Ureter (tissue), 1 donor: Measurements from ENCODE around the gene LRRC56. TPM values are rescaled to one million over a fixed set of nuclear protein-coding genes. Genes with fewer than 3 reads are reported as not detected.
"Not testable (repeated sequence)": the region's sequence is repeated elsewhere in the genome, so short reads cannot be mapped to it uniquely, and the experiment has no call there.

ENCODE experiments used
- DNase-seq: peaks from one replicate; pipeline ENCODE4 v3.0.0-alpha.2; 2020; ENCODE audit warnings: low spot score
- total RNA-seq: library from RNA; stranded (reverse); gene quantifications from one replicate; pipeline ENCODE4 v1.2.4, GENCODE V29; 2023
- donor health status: DM: yes; HTN: yes; CAD: no.

The LRRC56 gene
- total RNA-seq, 1 donor from 2014 or later = 3.4 TPM

GRCh38 chr11:501683-502287 is 35.5 kb upstream of the LRRC56 start:
- no peak for DNase-seq

GRCh38 chr11:502288-503178 is 34.8 kb upstream of the LRRC56 start:
- DNase-seq = peak; percentile 44

- DNase-seq = no peak
These were observed 33.9 kb upstream of the LRRC56 start for GRCh38 chr11:503179-503981.

DNA sequence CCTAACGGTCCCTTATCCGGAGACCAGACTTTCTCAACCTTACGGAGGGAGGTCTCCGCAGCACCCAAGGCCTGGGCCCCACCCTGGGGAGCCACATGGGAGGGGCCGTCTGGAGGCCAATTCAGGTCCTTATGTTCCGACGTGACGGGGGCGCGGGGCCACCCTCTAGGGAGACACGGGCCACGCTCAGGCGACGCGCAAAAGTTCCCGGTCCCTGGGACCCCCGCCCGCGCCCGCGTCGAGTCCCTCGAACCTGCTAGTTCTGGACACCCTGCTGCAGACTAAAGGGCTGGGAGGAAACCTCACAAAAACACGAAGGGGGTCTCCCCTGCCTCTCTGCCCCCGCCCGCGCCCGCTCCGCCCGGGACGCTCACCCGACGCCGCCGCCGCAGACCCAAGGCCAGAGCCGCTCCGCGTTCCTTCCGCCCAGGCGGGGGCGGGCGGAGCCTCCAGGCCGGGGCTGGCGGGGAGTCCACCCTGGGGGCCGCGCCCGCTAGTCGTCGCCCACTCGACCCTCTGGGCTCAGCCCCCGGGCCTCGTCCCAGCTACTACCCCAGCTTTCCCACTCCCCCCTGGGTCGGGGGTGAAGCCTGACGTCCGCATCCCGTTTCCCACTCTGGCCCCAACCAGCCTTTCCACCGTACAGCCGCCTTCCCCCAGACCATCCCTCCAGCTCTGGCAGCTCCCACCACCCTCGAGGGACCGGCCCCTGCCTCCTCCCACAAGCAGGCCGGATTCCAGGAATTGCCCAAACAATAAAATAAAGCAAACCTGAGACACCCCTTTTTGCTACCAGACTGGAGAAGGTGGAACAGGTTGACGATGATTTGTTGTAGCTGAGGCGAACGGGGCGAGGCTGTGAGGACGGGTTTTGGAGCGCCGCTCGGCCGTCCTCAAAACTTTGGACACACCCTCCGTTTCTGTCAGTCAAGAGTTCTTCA is 33.0 kb upstream of the LRRC56 start:
- DNase-seq = peak; percentile 53

DNA sequence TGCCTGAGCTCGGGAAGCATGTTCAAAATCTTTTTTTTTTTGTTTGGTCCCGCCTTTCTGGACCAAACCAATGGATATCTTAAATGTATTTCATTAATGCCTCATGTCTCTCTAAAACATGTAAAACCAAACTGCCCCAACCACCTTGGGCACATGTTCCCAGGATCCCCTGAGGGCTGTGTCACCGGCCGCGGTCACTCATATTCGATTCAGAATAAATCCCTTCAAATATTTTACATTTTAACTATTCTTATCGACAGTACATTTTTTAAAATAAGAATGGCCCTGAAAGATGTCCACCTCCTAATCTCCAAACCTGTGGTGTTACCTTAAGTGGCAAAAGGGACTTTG is 32.4 kb upstream of the LRRC56 start:
- DNase-seq = no peak

- peak; percentile 98 for DNase-seq
These were observed 30.9 kb upstream of the LRRC56 start for GRCh38 chr11:506238-506994.

DNA sequence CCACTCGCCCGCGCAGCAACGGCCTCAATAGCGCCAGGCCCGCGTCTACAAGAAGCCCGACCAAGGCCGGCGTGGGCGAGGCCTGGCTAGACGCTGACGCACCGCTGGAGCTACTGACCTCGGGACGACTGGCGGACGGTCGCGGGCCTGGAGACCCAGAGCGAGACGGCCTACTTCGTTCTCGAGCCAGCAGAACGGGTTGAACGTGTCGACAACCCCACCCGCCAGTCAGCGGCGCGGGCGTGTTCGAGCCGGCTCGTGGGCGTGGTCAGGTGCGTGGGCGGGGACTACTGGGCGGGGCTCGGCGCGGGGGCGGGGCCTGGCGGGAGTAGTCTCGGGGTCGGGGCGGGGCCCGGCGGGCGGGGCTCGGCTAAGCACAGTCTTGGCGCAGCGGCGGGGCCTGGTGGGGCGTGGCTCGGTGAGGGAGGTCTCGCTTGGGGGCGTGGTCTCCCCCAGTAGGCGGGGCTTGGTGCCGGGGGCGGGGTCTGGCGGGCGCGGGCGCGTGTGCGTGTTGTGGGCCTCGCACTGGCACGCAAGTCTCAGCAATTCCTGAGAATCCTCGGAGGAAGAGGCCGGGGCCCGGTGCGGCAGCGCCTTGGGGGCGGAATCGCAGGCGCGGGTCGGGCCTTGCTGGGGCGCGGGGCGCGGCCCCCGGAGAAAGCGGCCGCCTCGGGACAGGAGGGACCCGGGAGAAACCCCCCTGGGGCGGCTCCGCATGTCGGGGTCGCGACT is 30.2 kb upstream of the LRRC56 start, which contains the start of gene RNH1:
RNH1 (minus strand) TSS at position 248 of the 732 bp plus-strand sequence. CDS start 5,080 bp downstream, outside the sequence.
- DNase-seq = peak; percentile 99

- DNase-seq = peak; percentile 43
These were observed 29.4 kb upstream of the LRRC56 start for GRCh38 chr11:507727-508515.

- DNase-seq = peak; percentile 42
These were observed 28.4 kb upstream of the LRRC56 start for GRCh38 chr11:508956-509355.

DNA sequence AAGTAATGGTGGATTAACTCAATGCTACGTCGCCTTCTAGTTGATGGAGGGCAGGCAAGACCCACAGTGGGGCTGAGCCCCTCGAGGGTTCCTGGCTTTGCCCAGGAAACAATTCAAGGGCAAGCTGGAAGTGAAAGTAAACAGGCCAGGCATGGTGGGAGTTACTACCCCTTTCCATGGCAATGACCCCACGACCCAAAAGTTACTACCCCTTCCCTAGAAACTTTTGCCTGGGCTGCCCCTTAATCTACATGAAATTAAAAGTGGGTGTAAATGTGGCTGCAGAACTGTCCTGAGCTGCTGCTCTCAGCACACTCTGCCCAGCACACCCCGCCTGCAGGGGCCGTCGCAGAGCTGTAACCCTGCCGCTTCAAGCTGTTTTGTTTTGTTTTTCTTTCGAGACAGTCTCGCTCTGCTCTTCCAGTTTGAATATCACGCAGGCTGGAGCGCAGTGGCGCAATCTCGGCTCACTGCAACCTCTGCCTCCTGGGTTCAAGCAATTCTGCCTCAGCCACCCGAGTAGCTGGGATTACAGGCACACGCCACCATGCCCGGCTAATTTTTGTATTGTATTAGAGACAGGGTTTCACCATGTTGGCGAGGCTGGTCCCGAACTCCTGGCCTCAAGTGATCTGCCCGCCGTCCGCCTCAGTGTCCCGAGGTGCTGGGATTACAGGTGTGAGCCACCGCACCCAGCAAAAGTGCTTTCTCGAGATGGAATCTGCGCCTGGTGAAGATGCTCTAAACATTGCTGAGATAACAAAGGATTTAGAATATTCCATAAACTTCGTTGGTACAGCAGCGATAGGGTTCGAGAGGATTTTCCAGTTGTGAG is 24.3 kb upstream of the LRRC56 start:
- DNase-seq = no peak

- no peak for DNase-seq
These were observed 22.7 kb upstream of the LRRC56 start for GRCh38 chr11:514606-515005.

DNA sequence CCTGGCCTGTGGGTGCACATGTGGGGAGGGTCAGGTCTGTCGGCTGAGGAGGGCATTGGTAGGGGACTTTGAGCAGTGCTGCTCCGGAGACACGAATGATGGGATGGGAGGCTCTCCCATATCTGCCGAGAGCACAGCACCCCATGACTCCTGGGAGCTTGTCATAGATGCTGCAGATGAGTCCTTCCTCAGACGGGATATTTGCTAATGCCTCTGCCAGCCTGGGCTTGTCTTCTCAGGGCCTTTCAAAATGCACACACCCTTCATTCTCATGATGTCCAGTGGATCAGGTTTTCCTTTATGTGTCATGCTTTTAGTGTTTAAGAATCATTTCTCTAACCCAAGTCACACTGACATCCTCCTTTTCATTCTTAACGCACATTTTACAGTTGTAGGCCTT is 22.2 kb upstream of the LRRC56 start:
- no peak for DNase-seq

DNA sequence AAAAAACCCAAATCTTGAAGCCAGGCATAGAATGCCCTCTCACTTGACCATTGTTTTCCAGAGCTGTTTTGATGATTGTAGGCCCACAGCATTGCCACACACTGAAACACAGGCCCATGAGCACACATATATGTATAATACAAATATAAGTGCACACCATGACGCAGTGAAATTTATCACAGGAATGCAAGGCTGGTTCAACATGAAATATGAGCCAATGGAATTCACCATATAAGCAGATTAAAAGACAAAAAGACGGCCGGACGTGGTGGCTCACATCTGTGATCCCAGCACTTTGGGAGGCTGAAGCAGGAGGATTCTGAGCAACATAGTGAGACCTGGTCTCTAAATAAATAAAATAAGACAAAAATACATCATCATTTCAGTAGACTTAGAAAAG is 20.9 kb upstream of the LRRC56 start:
- no peak for DNase-seq

DNA sequence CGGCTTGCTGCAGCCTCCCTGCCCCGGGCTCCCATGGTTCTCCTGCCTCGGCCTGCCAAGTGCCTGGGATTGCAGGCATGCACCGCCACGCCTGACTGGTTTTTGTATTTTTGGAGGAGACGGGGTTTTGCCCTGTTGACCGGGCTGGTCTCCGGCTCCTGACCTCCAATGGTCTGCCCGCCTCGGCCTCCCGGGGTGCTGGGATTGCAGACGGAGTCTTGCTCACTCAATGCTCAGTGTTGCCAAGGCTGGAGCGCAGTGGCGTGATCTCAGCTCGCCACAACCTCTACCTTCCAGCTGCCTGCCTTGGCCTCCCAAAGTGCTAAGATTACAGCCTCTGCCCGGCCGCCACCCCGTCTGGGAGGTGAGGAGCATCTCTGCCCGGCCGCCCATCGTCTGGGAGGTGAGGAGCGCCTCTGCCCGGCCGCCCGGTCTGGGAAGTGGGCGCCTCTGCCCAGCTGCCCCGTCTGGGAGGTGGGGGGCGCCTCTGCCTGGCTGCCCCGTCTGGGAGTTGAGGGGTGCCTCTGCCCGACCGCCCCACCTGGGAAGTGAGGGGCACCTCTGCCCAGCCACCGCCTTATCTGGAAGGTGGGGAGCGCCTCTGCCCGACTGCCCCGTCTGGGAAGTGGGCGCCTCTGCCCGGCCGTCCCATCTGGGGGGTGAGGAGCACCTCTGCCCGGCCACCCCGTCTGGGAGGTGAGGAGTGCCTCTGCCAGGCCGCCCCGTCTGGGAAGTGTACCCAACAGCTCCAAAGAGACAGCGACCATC is 20.2 kb upstream of the LRRC56 start:
- DNase-seq = not testable (repeated sequence)

DNA sequence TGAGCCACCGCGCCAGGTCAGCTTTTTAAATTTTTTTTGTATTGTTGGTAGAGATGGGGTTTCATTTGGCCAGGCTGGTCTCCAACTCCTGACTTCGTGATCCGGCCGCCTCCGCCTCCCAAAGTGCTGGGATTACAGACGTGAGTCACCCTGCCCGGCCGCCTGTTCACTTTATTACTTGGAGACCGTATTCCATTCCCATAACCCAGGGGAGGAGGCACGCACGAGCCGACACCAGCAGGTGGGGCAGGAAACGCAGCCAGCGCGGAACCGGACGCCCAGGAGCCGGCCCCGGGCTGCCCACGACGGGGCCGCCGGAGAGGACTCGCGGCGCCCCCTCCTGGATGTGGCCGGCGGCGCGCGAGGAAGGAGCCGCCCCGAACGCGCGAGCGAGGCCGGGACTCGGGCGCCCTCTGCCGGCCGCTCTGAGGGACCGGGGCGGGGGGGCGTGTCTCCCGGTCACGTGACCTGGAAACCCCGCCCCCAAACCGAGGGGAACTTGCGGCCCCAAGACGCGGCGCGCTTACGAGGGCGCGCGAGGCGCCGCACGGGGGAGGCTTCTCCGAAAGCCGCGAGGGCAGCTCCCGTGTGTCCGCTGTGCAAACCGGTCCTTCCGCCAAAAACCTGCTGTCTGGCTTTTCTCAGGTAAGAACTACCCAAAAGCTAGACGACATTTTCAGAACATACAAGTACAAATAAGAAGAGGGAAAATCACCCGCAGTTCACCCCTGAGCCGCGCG is 18.7 kb upstream of the LRRC56 start:
- peak; percentile 91 for DNase-seq

GRCh38 chr11:520428-521176 is 16.7 kb upstream of the LRRC56 start:
- DNase-seq = peak; percentile 46
